IPS-11a (cell line): ENCODE results near the gene RNF150.

Experiments
- H3K4me3 ChIP-seq: one replicate; pipeline ENCODE4 v1.5.1; 2013; ENCODE audit warnings: low read depth, low read length, control low read depth

RNF150 gene

GRCh38 chr4:140930557-140930956, 202.7 kb downstream of the RNF150 start:
- no peak overlapping the region for H3K4me3 ChIP-seq

GRCh38 chr4:140930011-140930410, 203.3 kb downstream of the RNF150 start:
- no peak overlapping the region for H3K4me3 ChIP-seq

DNA sequence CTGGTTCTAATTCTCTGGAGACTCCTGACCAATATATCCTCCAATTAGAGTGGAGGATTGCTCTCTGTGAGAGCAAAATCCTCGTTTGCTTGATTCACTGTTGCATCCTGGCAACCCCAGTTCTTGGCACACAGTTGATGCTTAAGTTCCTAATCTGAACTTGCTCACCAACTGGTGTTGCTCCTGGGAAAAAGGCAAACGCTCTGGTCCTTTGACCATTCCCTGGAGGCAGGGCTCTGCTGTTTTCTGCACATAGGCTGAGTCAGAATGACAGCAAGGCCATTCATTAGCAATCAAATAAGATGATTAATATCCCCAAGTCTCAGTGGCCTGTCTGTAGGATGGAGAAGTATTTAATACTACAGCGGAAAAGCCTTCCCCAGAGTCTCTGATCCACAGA, 204.4 kb downstream of the RNF150 start:
- no peak overlapping the region for H3K4me3 ChIP-seq

DNA sequence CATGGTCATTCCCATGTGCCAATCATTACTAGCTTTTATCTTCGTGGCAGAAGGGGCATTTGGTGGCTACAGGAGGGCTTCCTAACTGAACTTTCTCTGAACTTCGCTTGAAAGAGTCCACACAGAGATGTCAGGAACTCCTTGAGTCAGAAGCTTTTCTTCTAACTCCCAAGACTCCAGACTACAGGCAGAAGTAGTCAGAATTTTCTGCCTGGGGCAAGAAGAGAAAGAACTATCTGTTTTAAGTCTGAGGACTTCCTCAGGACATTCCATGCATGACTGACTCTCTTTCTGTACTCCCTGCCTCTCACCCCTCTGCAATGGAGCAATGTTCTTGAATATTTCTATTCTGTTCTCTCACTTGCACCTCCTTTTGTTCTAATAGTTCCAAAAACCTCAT, 206.6 kb downstream of the RNF150 start:
- H3K4me3 ChIP-seq, result no peak overlapping the region

GRCh38 chr4:140925417-140925816, 207.9 kb downstream of the RNF150 start:
- no peak overlapping the region for H3K4me3 ChIP-seq

DNA sequence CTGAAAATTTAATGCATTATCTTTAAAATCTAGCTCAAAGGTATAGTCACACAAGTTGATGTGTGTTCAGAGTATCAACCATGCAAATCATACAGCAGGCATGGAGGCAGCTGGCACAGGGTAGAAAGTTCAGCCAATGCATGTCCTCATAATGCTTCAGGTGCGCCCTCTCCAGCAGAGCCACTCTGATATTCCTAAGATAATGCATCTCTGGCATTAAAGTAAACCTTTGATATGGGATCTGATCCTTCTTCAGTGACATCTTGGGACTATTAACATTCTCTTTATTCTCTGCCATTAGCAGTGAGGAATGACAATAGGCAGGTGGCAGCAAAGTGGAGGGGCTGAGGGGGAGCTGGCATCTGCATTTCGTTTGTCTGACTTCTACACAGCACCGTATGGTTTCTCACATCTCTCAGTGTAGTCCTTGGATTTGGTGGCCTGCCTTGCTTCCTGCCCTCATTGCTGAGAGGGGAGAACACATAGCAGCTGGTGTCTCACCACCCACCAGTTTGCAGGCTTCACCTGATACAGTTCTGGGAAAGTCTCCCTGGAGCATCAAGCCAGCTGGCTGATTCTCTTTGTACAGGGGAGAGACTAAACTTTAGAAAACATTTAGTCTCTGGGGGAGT, 208.4 kb downstream of the RNF150 start:
- no peak overlapping the region for H3K4me3 ChIP-seq

GRCh38 chr4:140906993-140907962, 226.0 kb downstream of the RNF150 start:
- H3K4me3 ChIP-seq, result no peak overlapping the region

DNA sequence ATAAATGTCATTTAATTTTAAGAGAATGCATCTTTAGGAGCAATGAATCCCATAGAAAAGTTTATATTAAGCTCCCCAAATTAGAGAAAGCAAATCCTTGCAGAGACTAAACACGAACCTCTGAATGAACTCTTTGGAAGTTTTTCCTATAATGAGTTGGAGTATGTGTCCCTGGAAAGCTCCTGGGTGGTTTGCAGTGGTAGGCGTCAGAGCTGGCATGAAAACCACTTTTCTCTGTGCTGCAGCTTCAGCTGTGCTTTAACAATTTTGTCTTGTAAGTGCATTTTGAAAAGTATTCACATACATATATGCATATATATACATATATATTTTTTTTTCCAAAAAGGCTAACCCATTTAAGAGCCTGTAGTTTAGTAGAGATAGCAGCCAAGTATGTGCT, 228.4 kb downstream of the RNF150 start:
- H3K4me3 ChIP-seq, result no peak overlapping the region

DNA sequence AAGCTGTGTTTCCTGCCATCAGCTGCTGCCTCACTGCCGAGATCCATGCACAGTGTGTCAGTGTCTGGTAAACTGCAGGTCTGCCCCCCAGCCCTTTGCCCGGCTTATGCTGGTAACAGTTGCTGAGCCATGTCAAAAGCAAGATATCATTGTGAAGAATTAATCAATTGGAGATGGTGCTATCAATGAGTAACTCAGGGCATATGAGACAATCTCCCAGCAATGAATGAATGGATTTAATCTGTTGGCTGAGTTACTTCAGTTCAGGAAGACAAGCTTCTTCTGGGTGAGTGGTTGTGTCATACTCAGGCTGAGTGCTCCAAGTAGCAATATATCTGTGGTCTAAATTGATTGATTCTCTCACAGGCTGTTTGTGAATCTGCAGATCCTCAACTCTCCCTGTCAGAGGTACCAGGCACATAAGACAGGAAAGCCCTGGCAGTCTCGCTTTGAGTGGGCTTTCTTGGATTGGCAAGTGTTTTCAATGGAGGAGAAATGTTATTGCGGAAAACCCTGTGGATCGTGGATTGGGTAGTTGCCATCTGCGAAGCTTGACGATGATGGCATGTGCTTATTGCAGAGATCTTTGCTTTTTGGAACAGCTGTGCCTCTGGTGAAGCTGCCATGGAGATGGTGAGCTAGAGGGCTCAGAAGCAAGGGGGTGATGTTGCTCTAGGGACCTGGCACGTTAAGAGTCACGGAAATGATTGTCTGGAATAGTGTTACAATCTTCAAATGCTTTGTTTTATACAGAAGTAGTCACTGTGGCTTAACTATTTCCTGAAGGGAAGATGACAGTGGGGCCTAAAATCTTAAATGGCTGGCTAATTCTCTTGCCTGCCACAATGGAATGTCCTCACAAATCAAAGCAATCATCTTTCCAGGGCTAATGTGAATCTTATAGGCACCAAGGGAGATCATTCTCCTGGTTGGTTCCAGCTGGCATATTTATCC, 229.5 kb downstream of the RNF150 start:
- no peak overlapping the region for H3K4me3 ChIP-seq

GRCh38 chr4:140901736-140902336, 231.4 kb downstream of the RNF150 start:
- H3K4me3 ChIP-seq, result no peak overlapping the region

GRCh38 chr4:140893939-140894338, 239.3 kb downstream of the RNF150 start:
- no peak overlapping the region for H3K4me3 ChIP-seq

DNA sequence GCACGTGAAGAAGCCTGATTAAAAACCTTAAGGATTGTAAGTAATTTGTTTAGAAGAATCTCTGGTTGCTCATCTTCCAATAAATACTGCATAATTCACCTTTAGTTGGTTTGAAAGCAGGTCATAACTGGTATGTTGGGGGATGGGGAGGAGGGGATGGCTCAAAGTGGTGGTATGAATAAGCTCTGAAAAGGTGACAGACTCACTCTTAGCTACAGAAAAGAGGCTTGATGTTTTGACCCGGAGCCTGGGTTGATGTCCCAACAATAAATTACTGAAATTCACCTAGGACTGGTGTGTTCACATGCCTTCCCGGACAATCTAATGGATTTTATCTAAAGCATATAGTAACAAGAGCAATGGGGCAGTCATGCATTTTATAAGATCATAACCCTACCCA, 245.2 kb downstream of the RNF150 start:
- no peak overlapping the region for H3K4me3 ChIP-seq

GRCh38 chr4:140887467-140887866, 245.8 kb downstream of the RNF150 start:
- no peak overlapping the region for H3K4me3 ChIP-seq

GRCh38 chr4:140884431-140885058, 248.7 kb downstream of the RNF150 start:
- H3K4me3 ChIP-seq, result no peak overlapping the region

GRCh38 chr4:140877781-140878180, 255.5 kb downstream of the RNF150 start:
- H3K4me3 ChIP-seq, result no peak overlapping the region

DNA sequence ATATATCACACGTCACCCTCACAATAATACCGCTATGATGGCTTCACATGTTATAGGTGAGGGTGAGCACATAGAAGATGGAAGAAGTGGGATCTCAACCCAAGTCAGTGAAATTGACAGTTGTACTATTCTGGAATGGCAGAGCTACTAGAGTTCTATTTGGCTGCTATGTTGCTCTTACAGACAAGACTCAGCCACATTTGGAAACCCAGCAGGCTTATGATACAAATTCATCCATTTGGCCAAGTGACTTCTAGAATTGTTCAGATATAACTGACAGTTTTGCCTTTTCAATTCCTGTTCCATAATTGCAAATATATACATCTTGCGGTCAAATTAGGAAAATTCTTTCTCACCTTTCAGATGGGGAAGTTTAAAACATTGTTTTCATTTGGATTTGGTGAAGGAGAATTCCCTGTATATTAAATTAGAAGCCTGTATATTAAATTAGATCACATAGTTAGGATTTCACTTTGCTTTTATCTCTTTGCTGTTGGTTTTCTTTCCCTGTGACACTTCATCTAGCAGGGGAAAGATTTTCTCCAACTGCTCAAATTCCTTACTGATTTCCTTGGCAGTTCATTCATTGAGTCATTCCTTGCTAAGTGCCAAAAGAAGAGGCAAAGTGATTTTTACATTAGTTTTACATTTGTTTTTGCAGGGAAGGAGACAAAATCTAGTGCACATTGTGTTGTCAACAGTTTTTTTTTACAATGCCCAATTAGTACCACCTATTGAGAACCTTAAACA, 256.5 kb downstream of the RNF150 start:
- no peak overlapping the region for H3K4me3 ChIP-seq

DNA sequence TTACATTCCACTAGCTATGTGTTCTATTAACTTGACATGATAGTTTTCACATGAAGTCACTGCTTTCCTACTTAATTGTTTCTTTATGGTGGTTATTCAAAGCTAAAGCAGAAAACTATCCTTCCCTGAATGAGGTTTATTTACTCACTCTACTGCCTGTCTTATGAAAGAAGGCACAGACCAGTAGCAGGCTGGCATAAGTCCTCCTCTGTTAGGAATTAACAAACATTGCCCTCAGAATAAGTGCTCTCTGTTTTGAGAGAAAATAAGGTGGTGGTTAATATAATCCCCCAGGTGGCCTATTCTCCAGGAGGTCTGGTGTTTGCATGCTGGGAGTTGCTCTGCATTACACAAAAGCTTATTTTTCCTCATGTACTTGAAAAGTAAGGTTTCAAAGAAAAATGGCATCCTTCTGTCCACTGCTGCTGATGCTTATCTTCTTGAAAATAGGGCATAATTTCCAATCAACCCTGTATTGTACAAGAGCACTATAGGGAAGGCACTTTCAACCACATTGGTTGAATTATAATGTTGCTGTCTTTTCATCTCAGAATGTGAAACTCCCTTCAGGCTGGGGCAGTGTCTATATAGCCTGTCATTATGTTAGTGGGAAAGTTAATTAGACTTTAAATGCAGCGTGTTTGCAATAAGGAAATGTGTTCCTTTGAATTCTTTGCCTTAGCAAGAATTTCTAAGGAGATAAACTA, 257.4 kb downstream of the RNF150 start:
- H3K4me3 ChIP-seq, result no peak overlapping the region

DNA sequence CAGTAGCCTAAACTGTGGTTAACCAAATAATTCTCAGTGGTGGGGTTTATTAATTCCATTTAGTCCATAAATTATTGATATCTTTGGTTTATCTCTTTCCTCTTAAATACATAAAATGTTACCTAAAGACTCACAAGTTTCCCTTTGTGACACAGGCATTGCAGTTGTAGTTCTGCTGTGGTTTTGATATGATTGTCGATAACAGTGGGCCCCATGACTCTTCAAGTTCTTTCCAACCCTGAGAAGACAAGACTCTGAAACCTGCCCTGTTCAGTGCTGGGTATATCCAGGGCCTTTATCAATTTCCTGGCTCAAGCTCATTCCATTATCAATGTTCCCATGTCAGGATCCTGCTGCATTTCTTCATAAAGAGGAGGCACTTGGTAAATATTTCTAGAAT, 259.2 kb downstream of the RNF150 start:
- H3K4me3 ChIP-seq, result no peak overlapping the region

GRCh38 chr4:140871368-140871767, 261.9 kb downstream of the RNF150 start:
- H3K4me3 ChIP-seq, result no peak overlapping the region
